Loucy (cell line): ENCODE results near the gene ANO6.

ENCODE experiments used
- H2AFZ ChIP-seq: fragments of 200-600 bp; sonication (generic); 2 replicates; pipeline ENCODE4 v1.6.0; 2016; ENCODE audit warnings: antibody characterized with exemption, mild to moderate bottlenecking, low read length, moderate library complexity
- H3F3A ChIP-seq: fragments of 200-600 bp; 2 replicates; pipeline ENCODE4 v1.6.0; 2016; ENCODE audit warnings: antibody characterized with exemption, low read depth, mild to moderate bottlenecking
- H3K27me3 ChIP-seq: fragments of 200-600 bp; sonication (generic); 2 replicates; pipeline ENCODE4 v1.6.1; 2014; ENCODE audit warnings: low read length, mild to moderate bottlenecking; ENCODE audit not compliant: insufficient read depth, poor library complexity, severe bottlenecking
- H3K36me3 ChIP-seq: fragments of 200-600 bp; sonication (generic); 2 replicates; pipeline ENCODE4 v1.6.1; 2016; ENCODE audit warnings: low read length; ENCODE audit not compliant: insufficient read depth
- H3K4me1 ChIP-seq: fragments of 200-600 bp; sonication (generic); 2 replicates; pipeline ENCODE4 v1.5.1; 2014; ENCODE audit warnings: low read length, mild to moderate bottlenecking; ENCODE audit not compliant: insufficient read depth, poor library complexity, severe bottlenecking
- H3K4me2 ChIP-seq: fragments of 200-600 bp; sonication (generic); 2 replicates; pipeline ENCODE4 v1.6.0; 2014; ENCODE audit warnings: antibody characterized with exemption, low read length, low read depth, mild to moderate bottlenecking; ENCODE audit not compliant: poor library complexity, severe bottlenecking
- H3K4me3 ChIP-seq: fragments of 200-600 bp; sonication (generic); 2 replicates; pipeline ENCODE4 v1.5.1; 2014; ENCODE audit warnings: low read length, mild to moderate bottlenecking, mixed read lengths; ENCODE audit not compliant: poor library complexity, severe bottlenecking
- H3K79me2 ChIP-seq: fragments of 200-600 bp; sonication (generic); 2 replicates; pipeline ENCODE4 v1.6.1; 2014; ENCODE audit warnings: low read length; ENCODE audit not compliant: insufficient read depth
- H3K9ac ChIP-seq: fragments of 200-600 bp; sonication (generic); 2 replicates; pipeline ENCODE4 v1.6.0; 2014; ENCODE audit warnings: mild to moderate bottlenecking, low read depth, low read length, moderate library complexity; ENCODE audit not compliant: poor library complexity, severe bottlenecking
- H3K9me2 ChIP-seq: fragments of 200-600 bp; sonication (generic); replicated peaks from 2 replicates; pipeline ENCODE4 v1.6.1; 2016; ENCODE audit warnings: low read depth, low read length, mixed read lengths
- H3K9me3 ChIP-seq: fragments of 200-600 bp; sonication (generic); 2 replicates; pipeline ENCODE4 v1.6.1; 2014; ENCODE audit warnings: mild to moderate bottlenecking, antibody characterized with exemption, low read length, low read depth; ENCODE audit not compliant: insufficient read depth
- H4K20me1 ChIP-seq: fragments of 200-600 bp; sonication (generic); 2 replicates; pipeline ENCODE4 v1.6.0; 2014; ENCODE audit warnings: antibody characterized with exemption, low read length, mild to moderate bottlenecking; ENCODE audit not compliant: insufficient read depth, poor library complexity, severe bottlenecking
- CTCF ChIP-seq: fragments of 200-600 bp; sonication (generic); conservative IDR thresholded peaks from 2 replicates; pipeline ENCODE4 v1.5.1; 2014; ENCODE audit warnings: mild to moderate bottlenecking, antibody characterized with exemption, low read length
- EZH2phosphoT487 ChIP-seq: fragments of 200-600 bp; IDR thresholded peaks from 2 replicates; pipeline ENCODE4 v1.6.1; 2018; ENCODE audit warnings: antibody characterized with exemption, mild to moderate bottlenecking, moderate library complexity, borderline replicate concordance

ANO6 gene

GRCh38 chr12:45302621-45303369, 86.9 kb downstream of the ANO6 start:
- no peaks in the 10 kb centered on the region for H3K79me2 ChIP-seq

GRCh38 chr12:45303945-45304344, 88.0 kb downstream of the ANO6 start:
- H3K27me3 ChIP-seq: no peaks in the 10 kb centered on the region
- no peaks in the 10 kb centered on the region for H3K79me2 ChIP-seq
- no peaks in the 10 kb centered on the region for H4K20me1 ChIP-seq
- no peaks in the 10 kb centered on the region for H3F3A ChIP-seq
- TF ChIP-seq CTCF: no peak
- TF ChIP-seq EZH2phosphoT487: no peak
- H3K4me2 ChIP-seq: no peak overlapping the region
- no peaks in the 10 kb centered on the region for H3K9me3 ChIP-seq
- H3K4me1 ChIP-seq: no peaks in the 10 kb centered on the region
- no peak overlapping the region for H3K9ac ChIP-seq
- H2AFZ ChIP-seq: no peak overlapping the region
- peaks cover 12% of the 10 kb centered on the region; the same call in 1 of the 2 replicates for H3K36me3 ChIP-seq
- no peak overlapping the region for H3K4me3 ChIP-seq
- no peaks in the 10 kb centered on the region for H3K9me2 ChIP-seq

More at GRCh38 chr12:45302621-45303369, 86.9 kb downstream of the ANO6 start:
- no peaks in the 10 kb centered on the region for H3K27me3 ChIP-seq
- no peak overlapping the region for H3K4me2 ChIP-seq
- H3K9me3 ChIP-seq: no peaks in the 10 kb centered on the region
- no peak overlapping the region for H3K4me3 ChIP-seq
- no peaks in the 10 kb centered on the region for H4K20me1 ChIP-seq
- H3K9me2 ChIP-seq: no peaks in the 10 kb centered on the region
- TF ChIP-seq CTCF (no peak), EZH2phosphoT487 (no peak)
- H3K4me1 ChIP-seq: peaks cover 4% of the 10 kb centered on the region
- H3K36me3 ChIP-seq: peaks cover 12% of the 10 kb centered on the region; the same call in 1 of the 2 replicates
- no peaks in the 10 kb centered on the region for H3F3A ChIP-seq
- H3K9ac ChIP-seq: no peak overlapping the region
- no peak overlapping the region for H2AFZ ChIP-seq

GRCh38 chr12:45304514-45305178, 88.8 kb downstream of the ANO6 start:
- no peaks in the 10 kb centered on the region for H4K20me1 ChIP-seq
- H3K4me2 ChIP-seq: no peak overlapping the region
- H3K9ac ChIP-seq: no peak overlapping the region
- H3F3A ChIP-seq: no peaks in the 10 kb centered on the region
- no peak overlapping the region for H3K4me3 ChIP-seq
- H3K36me3 ChIP-seq: peaks cover 12% of the 10 kb centered on the region; the same call in 1 of the 2 replicates
- no peaks in the 10 kb centered on the region for H3K4me1 ChIP-seq
- H2AFZ ChIP-seq: no peak overlapping the region
- no peaks in the 10 kb centered on the region for H3K27me3 ChIP-seq
- no peaks in the 10 kb centered on the region for H3K79me2 ChIP-seq
- TF ChIP-seq CTCF: no peak
- no peak for TF ChIP-seq EZH2phosphoT487
- no peaks in the 10 kb centered on the region for H3K9me2 ChIP-seq
- H3K9me3 ChIP-seq: no peaks in the 10 kb centered on the region
